DOHH2 (cell line): ENCODE data around the gene LILRA5.

Source experiments
- CTCF ChIP-seq: fragments of 200-600 bp; sonication (generic); IDR thresholded peaks from one replicate; pipeline ENCODE4 v1.5.1; 2014; ENCODE audit warnings: antibody characterized with exemption, mild to moderate bottlenecking, low read depth, low read length; ENCODE audit not compliant: poor library complexity, severe bottlenecking
- EZH2phosphoT487 ChIP-seq: fragments of 200-600 bp; sonication (generic); IDR thresholded peaks from 2 replicates; pipeline ENCODE4 v1.6.1; 2017; ENCODE audit warnings: borderline replicate concordance, mild to moderate bottlenecking, antibody characterized with exemption, low read length, moderate library complexity, mixed read lengths

DNA sequence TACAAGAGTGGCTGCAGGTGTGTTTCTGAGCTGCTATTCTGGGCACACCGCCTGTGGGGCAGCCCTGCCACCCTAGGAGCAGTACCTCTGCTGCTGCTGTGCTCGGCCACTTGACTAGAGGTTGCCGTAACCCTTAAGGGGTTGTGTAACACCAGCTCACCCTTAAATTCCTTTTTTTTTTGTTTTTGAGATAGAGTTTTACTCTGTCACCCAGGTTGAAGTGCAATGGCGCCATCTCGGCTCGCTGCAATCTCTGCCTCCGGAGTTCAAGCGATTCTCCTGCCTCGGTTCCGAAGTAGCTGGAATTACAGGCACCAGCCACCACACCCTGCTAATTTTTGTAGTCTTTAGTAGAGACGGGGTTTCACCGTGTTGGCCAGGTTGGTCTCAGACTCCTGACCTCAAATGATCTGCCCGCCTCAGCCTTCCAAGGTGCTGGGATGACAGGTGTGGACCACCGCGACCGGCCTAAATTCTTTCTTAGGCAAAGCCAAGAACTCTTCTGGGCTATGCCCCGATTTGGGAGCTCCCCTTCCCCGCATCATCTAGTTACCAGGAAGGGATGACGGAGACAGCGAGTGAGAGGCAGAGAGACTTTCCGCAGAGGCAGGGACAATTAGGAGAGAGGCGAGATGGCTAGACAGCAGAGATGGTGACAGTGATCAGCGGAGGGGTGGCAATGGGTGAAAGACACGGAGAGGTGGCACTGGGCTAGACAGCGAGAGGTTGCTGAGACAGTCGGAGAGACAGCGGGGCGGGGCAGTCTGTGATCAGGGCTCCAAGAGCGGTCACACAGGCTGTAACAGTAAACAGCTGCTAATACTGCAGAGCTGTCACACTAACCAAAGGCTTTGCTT, 4.4 kb upstream of the LILRA5 start:
- TF ChIP-seq CTCF = no peak
- no peak for TF ChIP-seq EZH2phosphoT487
